ENCODE results near the gene NNT.

NNT gene

DNA sequence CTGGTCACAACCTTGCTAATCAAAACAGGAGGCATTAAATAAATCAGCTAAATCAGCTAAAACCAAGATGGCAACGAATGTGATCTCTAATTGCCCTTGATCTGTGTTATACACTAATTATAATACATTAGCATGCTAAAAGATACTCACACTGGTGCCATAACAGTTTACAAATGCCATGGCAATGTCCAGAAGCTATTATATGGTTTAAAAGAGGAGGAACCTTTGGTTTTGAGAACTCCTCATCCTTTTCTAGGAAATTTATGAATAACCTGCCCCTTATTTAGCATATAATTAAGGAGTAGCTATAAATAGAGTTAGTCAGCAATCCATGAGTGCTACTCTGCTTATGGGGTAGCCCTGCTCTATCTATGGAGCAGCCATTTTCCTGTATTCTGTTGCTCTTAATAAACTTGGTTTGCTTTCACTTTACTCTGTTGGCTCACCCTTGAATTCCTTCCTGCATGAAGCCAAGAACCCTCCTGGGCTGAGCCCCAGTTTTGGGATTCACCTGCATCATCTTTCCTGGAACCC, 18.7 kb upstream of the NNT start:
- no peak for ATAC-seq
- TF ChIP-seq OSR1 (CRISPR knock-in tag; IDR thresholded peaks at IDR 0.05), result no peak
- TF ChIP-seq GLIS3 (CRISPR knock-in tag; IDR thresholded peaks at IDR 0.05), result no peak
- TF ChIP-seq, protein P1, sequence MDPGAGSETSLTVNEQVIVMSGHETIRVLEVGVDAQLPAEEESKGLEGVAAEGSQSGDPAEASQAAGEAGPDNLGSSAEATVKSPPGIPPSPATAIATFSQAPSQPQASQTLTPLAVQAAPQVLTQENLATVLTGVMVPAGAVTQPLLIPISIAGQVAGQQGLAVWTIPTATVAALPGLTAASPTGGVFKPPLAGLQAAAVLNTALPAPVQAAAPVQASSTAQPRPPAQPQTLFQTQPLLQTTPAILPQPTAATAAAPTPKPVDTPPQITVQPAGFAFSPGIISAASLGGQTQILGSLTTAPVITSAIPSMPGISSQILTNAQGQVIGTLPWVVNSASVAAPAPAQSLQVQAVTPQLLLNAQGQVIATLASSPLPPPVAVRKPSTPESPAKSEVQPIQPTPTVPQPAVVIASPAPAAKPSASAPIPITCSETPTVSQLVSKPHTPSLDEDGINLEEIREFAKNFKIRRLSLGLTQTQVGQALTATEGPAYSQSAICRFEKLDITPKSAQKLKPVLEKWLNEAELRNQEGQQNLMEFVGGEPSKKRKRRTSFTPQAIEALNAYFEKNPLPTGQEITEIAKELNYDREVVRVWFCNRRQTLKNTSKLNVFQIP (CRISPR knock-in tag; IDR thresholded peaks at IDR 0.05; ENCODE audit: borderline replicate concordance, low read depth), result no peak
- TF ChIP-seq, protein P2, sequence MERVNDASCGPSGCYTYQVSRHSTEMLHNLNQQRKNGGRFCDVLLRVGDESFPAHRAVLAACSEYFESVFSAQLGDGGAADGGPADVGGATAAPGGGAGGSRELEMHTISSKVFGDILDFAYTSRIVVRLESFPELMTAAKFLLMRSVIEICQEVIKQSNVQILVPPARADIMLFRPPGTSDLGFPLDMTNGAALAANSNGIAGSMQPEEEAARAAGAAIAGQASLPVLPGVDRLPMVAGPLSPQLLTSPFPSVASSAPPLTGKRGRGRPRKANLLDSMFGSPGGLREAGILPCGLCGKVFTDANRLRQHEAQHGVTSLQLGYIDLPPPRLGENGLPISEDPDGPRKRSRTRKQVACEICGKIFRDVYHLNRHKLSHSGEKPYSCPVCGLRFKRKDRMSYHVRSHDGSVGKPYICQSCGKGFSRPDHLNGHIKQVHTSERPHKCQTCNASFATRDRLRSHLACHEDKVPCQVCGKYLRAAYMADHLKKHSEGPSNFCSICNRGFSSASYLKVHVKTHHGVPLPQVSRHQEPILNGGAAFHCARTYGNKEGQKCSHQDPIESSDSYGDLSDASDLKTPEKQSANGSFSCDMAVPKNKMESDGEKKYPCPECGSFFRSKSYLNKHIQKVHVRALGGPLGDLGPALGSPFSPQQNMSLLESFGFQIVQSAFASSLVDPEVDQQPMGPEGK (CRISPR knock-in tag; IDR thresholded peaks at IDR 0.05; ENCODE audit: borderline replicate concordance), result no peak
- no peak for TF ChIP-seq ZFP3 (CRISPR knock-in tag; IDR thresholded peaks at IDR 0.05)
- TF ChIP-seq ESRRG (CRISPR knock-in tag; IDR thresholded peaks at IDR 0.05), result no peak
- TF ChIP-seq ISL1 (CRISPR knock-in tag; IDR thresholded peaks at IDR 0.05), result no peak
- TF ChIP-seq CSDC2 (CRISPR knock-in tag; IDR thresholded peaks at IDR 0.05), result no peak
- TF ChIP-seq TOX (CRISPR knock-in tag; IDR thresholded peaks at IDR 0.05; ENCODE audit: borderline replicate concordance), result no peak
- no peak for TF ChIP-seq ARNTL (CRISPR knock-in tag; IDR thresholded peaks at IDR 0.05; ENCODE audit: borderline replicate concordance, low read depth)
- no peak for TF ChIP-seq SNAI2 (CRISPR knock-in tag; IDR thresholded peaks at IDR 0.05)
- TF ChIP-seq RARB (CRISPR knock-in tag; IDR thresholded peaks at IDR 0.05), result no peak
- TF ChIP-seq ZNF565 (CRISPR knock-in tag; conservative IDR thresholded peaks at IDR 0.05; ENCODE audit: low read depth), result no peak
- no peak for TF ChIP-seq ZC3H10 (CRISPR knock-in tag; IDR thresholded peaks at IDR 0.05)
- no peak for TF ChIP-seq PPARA (CRISPR knock-in tag; IDR thresholded peaks at IDR 0.05; ENCODE audit: borderline replicate concordance)
- no peak for TF ChIP-seq CREB5 (CRISPR knock-in tag; IDR thresholded peaks at IDR 0.05; ENCODE audit: low read depth)

DNA sequence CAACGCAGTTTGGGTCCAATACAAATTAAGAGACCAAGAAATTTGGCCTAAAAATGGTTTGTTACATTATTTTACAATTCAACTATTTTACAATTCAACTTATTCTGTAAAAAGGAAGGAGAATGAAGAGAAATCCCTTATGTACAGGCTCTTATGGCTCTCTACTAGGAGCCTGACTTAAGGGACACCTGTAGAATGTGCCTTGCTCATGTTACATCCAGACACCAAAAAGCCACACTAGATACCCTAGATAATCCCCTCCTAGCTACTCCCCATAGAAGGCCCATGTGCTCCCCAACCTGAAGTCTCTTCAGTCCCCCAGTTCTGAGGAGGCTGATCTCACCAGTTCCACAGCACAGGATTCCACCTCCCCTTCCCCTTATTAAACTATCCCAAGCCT, 14.1 kb upstream of the NNT start:
- no peak for ATAC-seq
- TF ChIP-seq ZFP30 (CRISPR knock-in tag; IDR thresholded peaks at IDR 0.05) (no peak), GLIS3 (CRISPR knock-in tag; IDR thresholded peaks at IDR 0.05) (no peak), BACH2 (CRISPR knock-in tag; IDR thresholded peaks at IDR 0.05; ENCODE audit: borderline replicate concordance) (no peak), ZC3H10 (CRISPR knock-in tag; IDR thresholded peaks at IDR 0.05) (no peak)

GRCh38 chr5:43589310-43589709, 13.7 kb upstream of the NNT start:
- ATAC-seq, result no peak

DNA sequence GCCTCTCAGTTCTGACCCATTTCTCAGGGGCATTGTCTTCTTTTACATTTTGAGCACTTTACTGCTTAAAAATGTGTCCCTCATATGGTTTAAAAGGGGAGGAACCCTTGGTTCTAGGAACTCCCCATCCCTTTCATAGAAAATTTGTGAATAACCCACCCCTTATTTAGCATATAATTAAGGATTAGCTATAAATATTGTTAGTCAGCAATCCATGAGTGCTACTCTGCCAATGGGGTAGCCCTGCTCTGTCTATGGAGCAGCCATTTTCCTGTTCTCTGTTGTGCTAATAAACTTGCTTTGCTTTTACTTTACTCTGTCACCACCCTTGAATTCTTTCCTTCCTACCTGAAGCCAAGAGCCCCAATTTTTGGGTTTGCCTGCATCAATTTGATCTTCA, 12.3 kb upstream of the NNT start:
- TF ChIP-seq PPARA (CRISPR knock-in tag; IDR thresholded peaks at IDR 0.05; ENCODE audit: borderline replicate concordance), result no peak
- no peak for TF ChIP-seq CREB5 (CRISPR knock-in tag; IDR thresholded peaks at IDR 0.05; ENCODE audit: low read depth)
- no peak for TF ChIP-seq ARNTL (CRISPR knock-in tag; IDR thresholded peaks at IDR 0.05; ENCODE audit: borderline replicate concordance, low read depth)
- TF ChIP-seq SNAI2 (CRISPR knock-in tag; IDR thresholded peaks at IDR 0.05), result no peak
- TF ChIP-seq GLIS3 (CRISPR knock-in tag; IDR thresholded peaks at IDR 0.05), result no peak
- no peak for TF ChIP-seq ZNF8 (CRISPR knock-in tag; IDR thresholded peaks at IDR 0.05)
- no peak for TF ChIP-seq ZFP30 (CRISPR knock-in tag; IDR thresholded peaks at IDR 0.05)
- TF ChIP-seq RARB (CRISPR knock-in tag; IDR thresholded peaks at IDR 0.05), result no peak
- TF ChIP-seq, protein P1 (CRISPR knock-in tag; IDR thresholded peaks at IDR 0.05; ENCODE audit: borderline replicate concordance, low read depth), result no peak
- TF ChIP-seq ISL1 (CRISPR knock-in tag; IDR thresholded peaks at IDR 0.05), result no peak
- TF ChIP-seq, protein P2 (CRISPR knock-in tag; IDR thresholded peaks at IDR 0.05; ENCODE audit: borderline replicate concordance), result no peak
- TF ChIP-seq ZNF565 (CRISPR knock-in tag; conservative IDR thresholded peaks at IDR 0.05; ENCODE audit: low read depth), result no peak
- no peak for TF ChIP-seq TSHZ2 (CRISPR knock-in tag; IDR thresholded peaks at IDR 0.05)
- TF ChIP-seq ESRRG (CRISPR knock-in tag; IDR thresholded peaks at IDR 0.05), result no peak
- ATAC-seq, result no peak

More at GRCh38 chr5:43589310-43589709, 13.7 kb upstream of the NNT start:
- no peak for TF ChIP-seq ZNF8 (CRISPR knock-in tag; IDR thresholded peaks at IDR 0.05)
- no peak for TF ChIP-seq ZC3H10 (CRISPR knock-in tag; IDR thresholded peaks at IDR 0.05)
